Measurements from ENCODE around the gene FARP1. TPM values are rescaled to one million over a fixed set of nuclear protein-coding genes. Genes with fewer than 3 reads are reported as not detected.

The FARP1 gene
- total and polyA plus RNA-seq, 10 of the 15 experiments (the other 5 are each of a cell fraction or from before 2014, with no cell fraction given) = 0.17 to 6.9 (median 0.68) TPM

- ChIA-PET SMC1A (ENCODE audit: uncharacterized antibody, unreplicated experiment) (no interaction called here), CTCF (no interaction called here), POLR2A (no interaction called here), RAD21 (ENCODE audit: unreplicated experiment) (no interaction called here)
- TF ChIP-seq NFXL1 (IDR thresholded peaks at IDR 0.05; ENCODE audit: borderline replicate concordance) (no peak), ZSCAN29 (IDR thresholded peaks at IDR 0.05) (no peak), USF1 (IDR thresholded peaks at IDR 0.05; ENCODE audit: borderline replicate concordance, extremely low read length, insufficient read depth, low read depth, low read length) (no peak), SMAD5 (IDR thresholded peaks at IDR 0.05; ENCODE audit: low read depth) (no peak)
- H3K27ac ChIP-seq (ENCODE audit: control insufficient read depth, insufficient read depth) = no peak overlapping the region
- BruUV-seq (replicated peaks) = no TSS peak
- H3K36me3 ChIP-seq (ENCODE audit: control insufficient read depth in 2 of 2, insufficient read depth in 2 of 2, low read length in 1 of 2) = no peaks in the 10 kb centered on the region
- WGBS (ENCODE audit: insufficient coverage, insufficient replicate concordance, low lambda C conversion rate, missing lambda C conversion rate) = 27% methylated on average over 8 of the region's 8 CpGs
- H3K9ac ChIP-seq (ENCODE audit: control insufficient read depth, insufficient read depth, low read length) = no peak overlapping the region
- no peaks in the 10 kb centered on the region for H3K27me3 ChIP-seq (replicated peaks in 1 of 2; ENCODE audit: control insufficient read depth in 2 of 2, insufficient read depth in 2 of 2, low read length in 1 of 2)
- no peaks in the 10 kb centered on the region for H3K4me1 ChIP-seq (ENCODE audit: control insufficient read depth, insufficient read depth, low read length)
- DNase-seq (ENCODE audit: low read depth, low spot score) (no peak), ATAC-seq (no peak), FAIRE-seq (no peak)
- no peaks in the 10 kb centered on the region for H3K79me2 ChIP-seq (ENCODE audit: control insufficient read depth, insufficient read depth, low read length)
- no peak overlapping the region for H2AFZ ChIP-seq (ENCODE audit: control insufficient read depth, low read depth, low read length)
- H4K20me1 ChIP-seq (ENCODE audit: control insufficient read depth, insufficient read depth) = no peaks in the 10 kb centered on the region
- no peak overlapping the region for H3K4me3 ChIP-seq
- H3K4me2 ChIP-seq (ENCODE audit: control insufficient read depth, insufficient read depth) = no peak overlapping the region
- in situ Hi-C loops (cut with MboI) (no loop called here), intact Hi-C loops (cut with micrococcal nuclease; ENCODE audit: unreplicated experiment) (no loop called here)
- no peaks in the 10 kb centered on the region for H3K9me3 ChIP-seq (replicated peaks; ENCODE audit: control insufficient read depth, insufficient read depth, low read length)
These were observed 185.6 kb downstream of the FARP1 start for GRCh38 chr13:98328511-98328910.

- FAIRE-seq = no peak
- no peak for ATAC-seq
- POLR2A ChIA-PET = no interaction called here
These were observed 189.3 kb downstream of the FARP1 start for GRCh38 chr13:98332222-98332621.

More at GRCh38 chr13:98332222-98332621, 189.3 kb downstream of the FARP1 start:
- no peaks in the 10 kb centered on the region for H4K20me1 ChIP-seq (ENCODE audit: control insufficient read depth, insufficient read depth)
- H3K9me3 ChIP-seq (replicated peaks; ENCODE audit: control insufficient read depth, insufficient read depth, low read length) = no peaks in the 10 kb centered on the region; the same call in 2 of the 3 replicates
- 14% methylated on average over 2 of the region's 2 CpGs for WGBS (ENCODE audit: insufficient coverage, insufficient replicate concordance, low lambda C conversion rate, missing lambda C conversion rate)
- ChIA-PET RAD21 (ENCODE audit: unreplicated experiment) (interaction anchor here (0.7 kb wide), 1 partner anchor 782 kb away, joined by 4 read pairs; no protein-coding TSS in a partner anchor), CTCF (interaction anchor here (2.0 kb wide), 1 partner anchor 11 kb away, joined by 13 read pairs; no protein-coding TSS in a partner anchor), SMC1A (ENCODE audit: uncharacterized antibody, unreplicated experiment) (interaction anchor here (1.9 kb wide), 1 partner anchor 183 kb away, joined by 4 read pairs; no protein-coding TSS in a partner anchor)
- no peak overlapping the region for H3K4me3 ChIP-seq
- H3K9ac ChIP-seq (ENCODE audit: control insufficient read depth, insufficient read depth, low read length) = no peak overlapping the region
- no peaks in the 10 kb centered on the region for H3K79me2 ChIP-seq (ENCODE audit: control insufficient read depth, insufficient read depth, low read length)
- no peaks in the 10 kb centered on the region for H3K4me1 ChIP-seq (ENCODE audit: control insufficient read depth, insufficient read depth, low read length)
- in situ Hi-C loops (cut with MboI) (no loop called here), intact Hi-C loops (cut with micrococcal nuclease; ENCODE audit: unreplicated experiment) (no loop called here)
- no peaks in the 10 kb centered on the region for H3K36me3 ChIP-seq (ENCODE audit: control insufficient read depth in 2 of 2, insufficient read depth in 2 of 2, low read length in 1 of 2)
- no peak overlapping the region for H2AFZ ChIP-seq (ENCODE audit: control insufficient read depth, low read depth, low read length)
- TF ChIP-seq CEBPZ (IDR thresholded peaks at IDR 0.05; ENCODE audit: low read depth, low read length) = no peak
- no peak for TF ChIP-seq GATAD2B (conservative IDR thresholded peaks at IDR 0.05; ENCODE audit: low read depth)
- no peak for TF ChIP-seq TCF12 (IDR thresholded peaks at IDR 0.05; ENCODE audit: low read depth, low read length)
- TF ChIP-seq TCF3 (IDR thresholded peaks at IDR 0.05; ENCODE audit: borderline replicate concordance, insufficient read depth, low read depth, low read length) = no peak
- no peak for TF ChIP-seq NFIC (IDR thresholded peaks at IDR 0.05; ENCODE audit: low read depth, low read length)
- no peak for TF ChIP-seq BRCA1 (IDR thresholded peaks at IDR 0.05; ENCODE audit: low read depth, low read length)
- TF ChIP-seq BMI1 (IDR thresholded peaks at IDR 0.05; ENCODE audit: borderline replicate concordance) = no peak
- TF ChIP-seq CBX3 (IDR thresholded peaks at IDR 0.05; ENCODE audit: borderline replicate concordance, low read depth) = no peak
- TF ChIP-seq ZNF217 (IDR thresholded peaks at IDR 0.05) = no peak
- TF ChIP-seq NFYB (IDR thresholded peaks at IDR 0.05; ENCODE audit: insufficient read depth, low read depth, low read length) = no peak
- H3K27me3 ChIP-seq (replicated peaks in 1 of 2; ENCODE audit: control insufficient read depth in 2 of 2, insufficient read depth in 2 of 2, low read length in 1 of 2) = no peaks in the 10 kb centered on the region
- H3K4me2 ChIP-seq (ENCODE audit: control insufficient read depth, insufficient read depth) = no peak overlapping the region
- no peak overlapping the region for H3K27ac ChIP-seq (ENCODE audit: control insufficient read depth, insufficient read depth)
- no TSS peak for BruUV-seq (replicated peaks)
- no peak for DNase-seq (ENCODE audit: low read depth, low spot score)
